ENCODE results near the gene HES7. TPM values are rescaled to one million over a fixed set of nuclear protein-coding genes. Genes with fewer than 3 reads are reported as not detected.

HES7 gene
- total and polyA plus RNA-seq, 11 donors = 0.17 to 0.76 (median 0.36) TPM; not detected in 5

DNA sequence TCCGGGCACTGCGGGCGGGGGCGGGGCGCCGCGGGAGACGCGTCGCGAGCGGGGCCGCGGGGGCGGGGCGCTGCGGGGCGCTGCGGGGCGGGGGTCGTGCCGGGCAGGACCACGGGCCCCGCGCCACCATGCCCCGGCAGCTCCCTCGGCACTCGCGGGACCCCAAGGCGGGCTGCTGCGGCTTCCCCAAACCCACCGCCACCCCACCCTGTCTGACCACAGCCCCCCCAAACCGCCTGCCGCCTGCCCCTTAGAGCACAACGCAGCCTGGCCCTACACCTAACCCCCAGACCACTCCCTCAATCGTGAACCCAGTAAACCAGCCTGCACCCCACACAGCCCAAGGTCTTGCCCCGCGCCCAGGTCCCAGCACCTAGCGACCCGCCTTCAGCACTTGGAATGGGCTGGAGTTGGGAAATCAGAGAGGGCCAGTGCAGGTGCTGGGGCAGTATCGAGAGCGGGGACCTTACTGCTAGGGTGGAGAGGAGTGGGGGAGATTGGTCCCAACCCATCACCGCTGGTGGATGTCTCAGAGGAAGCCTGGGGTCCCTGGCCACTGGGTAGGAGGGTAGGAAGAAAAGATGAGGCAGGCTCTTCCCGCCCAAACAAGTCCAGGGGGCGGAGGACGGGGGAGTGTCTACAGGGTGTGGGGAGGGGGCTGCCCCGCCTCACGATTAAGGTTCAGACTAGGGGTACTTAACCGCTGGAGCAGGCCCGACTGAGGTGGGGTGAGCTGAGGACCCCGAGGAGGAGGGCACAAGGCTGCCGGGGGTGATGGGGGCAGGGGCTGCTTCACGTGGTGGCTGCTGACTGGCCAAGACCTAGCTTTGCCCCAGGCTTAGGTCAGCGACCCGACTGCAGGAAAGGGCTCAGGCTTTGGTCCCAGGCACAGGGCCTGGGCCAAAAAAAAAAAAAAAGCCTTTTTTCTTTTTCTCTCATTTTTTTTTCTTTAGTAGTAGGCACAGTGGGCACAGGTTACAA lies 39.4 kb upstream of the HES7 start:
- H3K36me3 ChIP-seq = peaks cover 0 to 32% (median 22%) of the 10 kb centered on the region in 9 donors
- peak overlapping the region; percentile 95 to 100 (median 100) for H3K27ac ChIP-seq
- intact Hi-C loops (cut with DNase I) = loop anchor here in 3 of 10 donors (1.0 to 5.0 kb wide), 2 partner anchors 25 to 41 kb away; partner anchors contain the start of gene HES7 (in 3 of the 3)
- DNase-seq (peak in 3 of 5 donors; percentile 30 to 65 (median 44)), ATAC-seq (peak in 3 of 4 donors; percentile 2 to 16 (median 4))
- no peaks in the 10 kb centered on the region for H3K27me3 ChIP-seq
- peaks cover 20 to 56% (median 42%) of the 10 kb centered on the region in 12 donors for H3K4me1 ChIP-seq
- no peaks in the 10 kb centered on the region for H3K9me3 ChIP-seq
- WGBS, 4 donors = 6 to 16% (median 9%) methylated on average over 20 to 55 of the region's 55 CpGs
- TF ChIP-seq, protein P1, sequence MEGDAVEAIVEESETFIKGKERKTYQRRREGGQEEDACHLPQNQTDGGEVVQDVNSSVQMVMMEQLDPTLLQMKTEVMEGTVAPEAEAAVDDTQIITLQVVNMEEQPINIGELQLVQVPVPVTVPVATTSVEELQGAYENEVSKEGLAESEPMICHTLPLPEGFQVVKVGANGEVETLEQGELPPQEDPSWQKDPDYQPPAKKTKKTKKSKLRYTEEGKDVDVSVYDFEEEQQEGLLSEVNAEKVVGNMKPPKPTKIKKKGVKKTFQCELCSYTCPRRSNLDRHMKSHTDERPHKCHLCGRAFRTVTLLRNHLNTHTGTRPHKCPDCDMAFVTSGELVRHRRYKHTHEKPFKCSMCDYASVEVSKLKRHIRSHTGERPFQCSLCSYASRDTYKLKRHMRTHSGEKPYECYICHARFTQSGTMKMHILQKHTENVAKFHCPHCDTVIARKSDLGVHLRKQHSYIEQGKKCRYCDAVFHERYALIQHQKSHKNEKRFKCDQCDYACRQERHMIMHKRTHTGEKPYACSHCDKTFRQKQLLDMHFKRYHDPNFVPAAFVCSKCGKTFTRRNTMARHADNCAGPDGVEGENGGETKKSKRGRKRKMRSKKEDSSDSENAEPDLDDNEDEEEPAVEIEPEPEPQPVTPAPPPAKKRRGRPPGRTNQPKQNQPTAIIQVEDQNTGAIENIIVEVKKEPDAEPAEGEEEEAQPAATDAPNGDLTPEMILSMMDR (IDR thresholded peaks at IDR 0.05) = no peak
- TF ChIP-seq POLR2A (IDR thresholded peaks at IDR 0.05) = no peak
- H3K4me3 ChIP-seq = peak overlapping the region; percentile 82 to 100 (median 99)

DNA sequence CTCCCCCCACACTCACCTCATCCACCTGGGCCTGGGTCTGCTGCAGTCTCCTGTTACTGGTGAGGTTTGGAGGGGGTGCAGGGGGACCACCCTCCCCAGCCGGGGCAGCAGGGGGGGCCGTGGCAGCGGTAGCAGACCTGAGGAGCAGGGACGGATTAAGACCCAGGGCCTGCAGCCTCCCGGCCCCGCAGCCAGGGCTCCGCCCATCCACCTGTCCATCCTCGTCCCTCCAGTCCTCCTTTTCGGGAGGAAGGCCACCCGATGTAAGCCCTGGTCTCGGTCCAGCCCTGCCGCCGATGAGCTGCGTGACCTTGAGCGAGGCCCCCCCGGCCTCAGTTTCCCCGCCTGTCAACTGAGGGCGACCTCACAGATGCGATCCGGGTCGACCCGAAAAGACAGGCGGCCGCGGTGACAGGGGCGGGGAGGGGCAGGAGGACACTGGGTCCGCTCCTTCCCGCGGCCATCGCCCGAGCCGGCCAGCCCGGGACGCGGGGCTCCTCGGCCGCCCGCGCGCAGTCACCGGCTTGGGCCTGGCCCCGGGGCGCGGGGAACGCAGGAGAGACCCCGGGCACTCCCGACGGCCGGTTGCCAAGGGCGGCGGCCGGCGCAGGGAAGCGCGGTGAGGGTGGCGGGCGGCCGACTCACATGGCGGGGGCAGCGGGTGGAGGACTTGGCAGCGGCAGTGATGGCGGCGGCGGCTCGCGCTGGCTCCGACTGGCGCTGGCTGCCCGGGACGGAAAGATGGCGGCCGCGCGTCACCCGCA lies 38.5 kb upstream of the HES7 start, which contains the start of gene VAMP2:
TSS of gene VAMP2 (minus strand) at position 716 of the 764 bp plus-strand sequence. CDS start at position 647, 69 bp downstream.
- 0 to 2% (median 1%) methylated on average over 20 to 75 of the region's 75 CpGs for WGBS, 4 donors
- DNase-seq = peak; percentile 81 to 92 (median 89)
- Histone ChIP-seq H3K4me3 (peak within 1 kb of the TSS; percentile 82 to 100 (median 99)), H3K36me3 (peaks cover 0 to 33% (median 22%) of the 10 kb centered on the region in 9 donors), H3K9me3 (no peaks in the 10 kb centered on the region), H3K27ac (peak within 1 kb of the TSS; percentile 95 to 100 (median 100)), H3K4me1 (peaks cover 22 to 62% (median 42%) of the 10 kb centered on the region in 12 donors), H3K27me3 (no peaks in the 10 kb centered on the region)
- peak; percentile 60 to 79 for TF ChIP-seq POLR2A (IDR thresholded peaks at IDR 0.05)
- TF ChIP-seq, protein P1 (IDR thresholded peaks at IDR 0.05) = no peak
- intact Hi-C loops (cut with DNase I) = loop anchor here in 3 of 10 donors (1.0 to 5.0 kb wide), 2 partner anchors 24 to 40 kb away; partner anchors contain the start of gene HES7 (in 3 of the 3)
- ATAC-seq = peak in 3 of 4 donors; percentile 46 to 69 (median 66)

DNA sequence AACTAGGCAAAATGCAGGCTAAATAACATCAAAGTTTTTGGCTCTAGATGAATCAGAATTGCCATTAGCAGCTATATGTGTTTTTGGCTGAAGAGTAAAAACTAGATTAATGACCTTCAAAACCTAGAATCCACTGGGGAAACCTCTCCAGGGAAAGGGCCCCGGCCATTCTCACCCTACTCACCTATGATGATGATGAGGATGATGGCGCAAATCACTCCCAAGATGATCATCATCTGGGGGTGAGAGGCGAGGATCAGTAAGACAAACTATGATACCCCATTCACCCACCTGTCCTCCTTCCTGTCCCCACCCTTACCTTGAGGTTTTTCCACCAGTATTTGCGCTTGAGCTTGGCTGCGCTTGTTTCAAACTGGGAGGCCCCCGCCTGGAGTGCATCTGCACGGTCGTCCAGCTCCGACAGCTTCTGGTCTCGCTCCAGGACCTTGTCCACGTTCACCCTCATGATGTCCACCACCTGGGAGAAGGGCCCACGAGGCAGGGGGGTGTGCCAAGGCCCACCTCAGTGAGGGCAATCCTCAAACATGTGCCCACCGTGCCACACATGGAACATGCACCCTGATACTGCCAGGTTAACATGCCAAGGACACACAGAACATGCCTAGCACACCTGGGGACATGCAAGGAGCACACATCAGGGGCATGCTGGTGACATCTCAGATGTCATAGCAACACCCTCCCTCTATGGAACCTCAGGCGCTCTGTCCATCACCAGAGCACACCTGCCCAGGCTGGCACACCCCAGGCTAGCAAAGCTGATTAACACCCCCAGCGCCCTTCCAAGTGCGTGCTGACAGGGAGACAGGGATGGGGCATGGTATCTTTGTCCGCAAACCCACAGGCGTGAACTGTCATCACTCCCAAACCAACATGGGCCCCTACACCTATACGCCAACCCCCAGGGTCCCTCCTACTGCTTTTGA lies 37.7 kb upstream of the HES7 start:
- Histone ChIP-seq H3K4me3 (peak overlapping the region; percentile 82 to 100 (median 99)), H3K27ac (peak overlapping the region; percentile 95 to 100 (median 100)), H3K36me3 (peaks cover 0 to 33% (median 22%) of the 10 kb centered on the region in 9 donors), H3K27me3 (no peaks in the 10 kb centered on the region), H3K9me3 (no peaks in the 10 kb centered on the region), H3K4me1 (peaks cover 25 to 68% (median 47%) of the 10 kb centered on the region in 12 donors)
- DNase-seq (peak in 1 of 5 donors; percentile 66), ATAC-seq (no peak)
- intact Hi-C loops (cut with DNase I) = loop anchor here in 3 of 10 donors (1.0 to 5.0 kb wide), 2 partner anchors 23 to 39 kb away; partner anchors contain the start of gene HES7 (in 3 of the 3)
- TF ChIP-seq, protein P1 (IDR thresholded peaks at IDR 0.05) = no peak
- no peak for TF ChIP-seq POLR2A (IDR thresholded peaks at IDR 0.05)
- 42 to 44% (median 43%) methylated on average over 17 to 19 of the region's 19 CpGs for WGBS, 4 donors
